Measurements from ENCODE around the gene IMMP1L.

Gene IMMP1L

DNA sequence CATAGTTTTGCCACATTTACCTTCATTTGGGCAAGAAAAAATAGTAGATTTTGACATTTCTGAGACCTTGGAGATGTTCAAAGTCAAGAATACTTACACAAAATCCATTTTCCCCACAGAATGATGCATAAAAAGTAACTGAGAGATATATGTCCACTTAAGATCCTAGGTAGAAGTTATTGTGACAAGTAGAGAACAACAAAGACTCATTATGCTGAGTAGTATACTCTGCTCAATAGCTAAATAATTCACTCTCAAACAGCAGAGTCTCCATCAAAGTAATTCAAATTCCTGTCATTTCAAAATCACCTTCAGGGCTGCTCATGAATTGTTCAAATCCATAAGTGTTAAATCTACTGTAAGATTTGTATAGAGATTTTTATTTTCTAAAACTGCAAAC lies 35.3 kb downstream of the IMMP1L start:
- DNase-seq (ENCODE audit: low read depth): no peak

- DNase-seq (ENCODE audit: low read depth): no peak
Measured at GRCh38 chr11:31464436-31464835, 45.0 kb downstream of the IMMP1L start.

DNA sequence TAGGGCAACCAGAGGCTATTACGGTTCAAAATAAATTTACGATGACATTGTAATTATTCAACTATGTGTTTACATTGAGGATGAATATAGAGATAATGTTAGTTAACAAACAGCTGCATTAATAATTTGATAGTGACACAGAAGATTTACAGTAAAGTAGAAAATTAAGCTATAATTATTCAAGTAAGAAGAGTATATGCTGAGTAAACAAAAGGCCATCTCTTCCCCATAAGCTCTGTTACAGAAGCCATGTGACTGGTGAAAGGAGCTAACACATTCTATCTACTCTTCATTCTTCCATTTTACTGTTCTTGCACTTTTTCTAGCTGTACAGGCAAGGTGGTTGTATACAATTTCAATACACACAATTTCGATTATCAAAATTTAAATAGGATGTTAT lies 54.2 kb downstream of the IMMP1L start:
- no peak for DNase-seq (ENCODE audit: low read depth)

DNA sequence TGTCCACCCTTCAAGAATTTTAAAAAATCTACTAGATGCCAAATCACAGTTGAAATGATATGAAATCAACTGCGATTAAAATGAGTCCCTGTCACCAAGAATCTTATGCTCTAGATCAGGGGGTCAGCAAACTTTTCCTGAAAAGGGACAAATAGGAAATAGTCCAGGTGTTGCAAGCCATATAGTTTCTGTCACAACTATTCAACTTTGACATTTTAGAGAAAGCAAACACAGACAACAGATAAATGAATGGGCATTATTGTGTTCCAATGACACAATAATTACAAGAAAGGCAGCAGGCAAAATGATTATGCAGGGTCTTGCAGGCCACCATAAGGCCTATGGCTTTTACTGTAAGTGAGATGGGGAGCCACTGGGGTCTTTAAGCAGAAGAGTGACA lies 58.6 kb downstream of the IMMP1L start:
- DNase-seq (ENCODE audit: low read depth): no peak

- no peak for DNase-seq (ENCODE audit: low read depth)
Measured at GRCh38 chr11:31449040-31449439, 60.4 kb downstream of the IMMP1L start.

- no peak for DNase-seq (ENCODE audit: low read depth)
Measured at GRCh38 chr11:31445621-31446020, 63.8 kb downstream of the IMMP1L start.

DNA sequence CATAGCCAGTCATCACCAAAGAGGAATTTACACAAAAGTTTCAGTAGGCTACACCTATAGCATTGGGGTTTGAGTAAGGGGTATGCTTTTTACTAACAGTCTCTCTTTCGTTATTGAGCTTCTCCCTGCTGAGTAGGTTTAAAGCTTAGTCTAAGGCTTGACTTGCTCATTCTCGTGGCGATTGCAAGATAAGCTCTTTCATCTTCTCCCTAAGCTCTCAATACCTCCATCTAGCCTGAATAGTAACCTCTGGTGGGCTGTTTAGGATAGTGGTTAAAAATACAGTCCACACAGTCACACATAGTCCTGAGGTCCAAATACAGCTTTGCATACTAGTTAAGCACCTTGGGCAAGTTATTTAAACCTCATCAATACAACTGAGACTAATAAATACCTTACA lies 65.6 kb downstream of the IMMP1L start:
- no peak for DNase-seq (ENCODE audit: low read depth)

GRCh38 chr11:31442086-31442485 lies 67.3 kb downstream of the IMMP1L start:
- no peak for DNase-seq (ENCODE audit: low read depth)

GRCh38 chr11:31441296-31441695 lies 68.1 kb downstream of the IMMP1L start:
- no peak for DNase-seq (ENCODE audit: low read depth)

- DNase-seq (ENCODE audit: low read depth): no peak
Measured at GRCh38 chr11:31437742-31438435, 71.5 kb downstream of the IMMP1L start.

DNA sequence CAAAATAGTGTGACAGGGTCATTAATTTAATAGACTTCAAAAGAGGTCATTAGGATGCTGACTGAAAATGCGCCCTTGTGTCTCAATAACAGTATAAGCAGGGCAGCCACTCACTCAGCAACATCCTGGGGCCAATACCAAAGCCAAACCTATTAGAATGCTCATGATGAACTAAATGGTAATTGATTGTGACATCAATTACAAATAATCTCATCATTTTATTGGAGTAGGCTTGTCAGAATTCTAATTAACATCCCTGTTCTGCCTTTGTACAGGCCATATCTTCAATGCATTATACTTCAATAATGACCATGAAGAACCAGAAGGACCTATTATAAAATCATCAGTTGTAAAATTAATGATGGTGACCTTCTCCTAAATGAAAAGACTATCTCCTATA lies 75.6 kb downstream of the IMMP1L start:
- DNase-seq (ENCODE audit: low read depth): no peak

DNA sequence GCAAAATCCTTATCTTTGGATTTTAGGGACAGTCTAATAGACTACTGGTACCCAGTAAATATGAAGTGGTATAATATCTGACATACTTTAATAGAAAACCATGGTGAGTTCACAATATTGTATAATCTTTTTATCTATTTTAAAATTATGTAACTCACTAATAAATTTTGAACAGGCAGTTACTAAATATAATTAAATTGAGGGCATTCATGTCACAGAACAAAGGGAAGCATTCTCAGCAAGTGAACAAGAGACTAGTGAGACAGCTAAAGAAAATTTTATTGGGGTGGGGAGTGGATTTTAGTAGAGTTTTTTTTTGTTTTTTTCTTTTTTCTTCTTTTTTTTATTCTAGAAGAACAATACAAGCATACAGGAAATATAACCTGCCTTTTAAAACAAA lies 84.8 kb downstream of the IMMP1L start:
- DNase-seq (ENCODE audit: low read depth): no peak

GRCh38 chr11:31422703-31423102 lies 86.7 kb downstream of the IMMP1L start:
- DNase-seq (ENCODE audit: low read depth): no peak

DNA sequence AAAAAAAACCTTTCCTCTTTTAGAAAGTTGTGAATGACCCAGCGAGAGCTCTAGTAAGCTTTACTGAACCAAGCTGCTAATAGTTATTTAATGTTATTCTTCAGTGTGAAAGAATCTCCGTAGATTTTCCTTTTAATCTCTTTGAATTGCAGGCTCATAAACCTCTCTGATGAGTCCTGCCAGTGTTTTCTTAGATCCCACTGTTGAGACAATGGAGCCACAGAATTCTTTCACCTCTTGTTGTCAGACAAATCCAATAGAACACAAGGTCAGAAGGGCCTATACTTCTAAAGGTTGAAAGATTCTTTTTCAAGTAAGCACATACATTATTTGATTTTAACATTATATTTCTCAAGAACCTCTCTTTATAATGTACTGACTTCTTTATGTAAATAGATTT lies 87.6 kb downstream of the IMMP1L start:
- DNase-seq (ENCODE audit: low read depth): no peak

- no peak for DNase-seq (ENCODE audit: low read depth)
Measured at GRCh38 chr11:31419669-31420068, 89.8 kb downstream of the IMMP1L start.

- no peak for DNase-seq (ENCODE audit: low read depth)
Measured at GRCh38 chr11:31419138-31419537, 90.3 kb downstream of the IMMP1L start.

DNA sequence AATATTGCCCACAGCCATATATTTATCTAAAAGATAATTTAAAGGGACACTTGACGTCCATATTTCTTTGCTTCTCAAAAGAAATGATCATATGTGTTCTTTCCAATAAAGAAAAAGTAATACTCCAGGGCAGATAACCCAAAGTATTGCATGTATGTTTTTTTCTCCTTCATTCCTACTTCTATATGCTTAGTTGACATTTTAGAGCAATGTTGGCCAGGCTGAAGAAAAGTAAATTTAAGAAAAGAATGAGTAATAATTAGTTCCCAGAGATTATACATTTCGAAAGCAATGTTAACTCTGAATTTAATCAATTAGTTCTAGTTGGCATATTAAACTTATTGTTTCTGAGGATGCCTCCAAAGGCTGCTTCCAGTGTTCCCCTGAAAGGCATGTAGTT lies 91.6 kb downstream of the IMMP1L start:
- no peak for DNase-seq (ENCODE audit: low read depth)

- no peak for DNase-seq (ENCODE audit: low read depth)
Measured at GRCh38 chr11:31417357-31417756, 92.1 kb downstream of the IMMP1L start.

- DNase-seq (ENCODE audit: low read depth): no peak
Measured at GRCh38 chr11:31415435-31415834, 94.0 kb downstream of the IMMP1L start.

DNA sequence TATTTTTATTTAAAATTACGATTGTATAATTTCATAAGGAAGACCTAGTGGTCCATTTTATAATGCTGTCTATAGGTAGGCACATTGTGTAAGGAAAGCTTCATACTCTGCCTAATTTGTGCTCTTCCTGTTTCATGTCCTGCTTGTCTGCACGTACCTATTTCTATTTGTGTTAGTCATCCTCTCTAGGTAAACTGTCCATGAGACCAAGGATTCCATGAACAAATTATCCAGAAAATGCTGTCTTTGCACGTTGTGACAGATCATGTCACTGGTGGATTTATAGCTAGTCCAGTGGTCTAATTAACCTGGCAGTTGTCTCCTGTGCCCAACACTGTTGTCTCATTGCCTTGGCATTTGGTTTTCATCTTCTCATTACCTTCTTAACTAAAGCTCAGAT lies 95.1 kb downstream of the IMMP1L start:
- no peak for DNase-seq (ENCODE audit: low read depth)

DNA sequence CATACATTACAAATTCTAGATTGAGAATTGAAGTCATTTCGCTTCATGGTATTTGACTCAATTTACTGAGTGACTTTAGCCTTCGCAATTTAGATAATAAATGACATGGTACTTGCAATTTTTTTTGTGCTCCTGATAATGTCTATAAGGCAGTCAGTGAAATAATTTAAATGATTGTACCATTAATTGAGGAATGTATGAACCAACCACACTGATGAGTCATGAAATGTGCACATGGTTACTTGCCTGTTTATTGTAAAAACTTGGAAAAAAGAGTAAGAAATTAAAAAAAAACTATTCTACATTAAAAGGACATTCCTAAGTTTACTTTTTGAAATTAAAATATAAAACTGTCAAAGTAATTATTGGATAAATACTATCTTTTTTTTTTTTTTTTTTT lies 96.5 kb downstream of the IMMP1L start:
- no peak for DNase-seq (ENCODE audit: low read depth)

GRCh38 chr11:31408201-31408600 lies 101.2 kb downstream of the IMMP1L start:
- DNase-seq (ENCODE audit: low read depth): no peak

GRCh38 chr11:31404614-31405013 lies 104.8 kb downstream of the IMMP1L start:
- no peak for DNase-seq (ENCODE audit: low read depth)

GRCh38 chr11:31397239-31397834 lies 112.1 kb downstream of the IMMP1L start:
- no peak for DNase-seq (ENCODE audit: low read depth)
